Measurements from ENCODE around the gene PRPF40A.

GRCh38 chr2:152717228-152718075, at the start of gene PRPF40A:
- TF ChIP-seq CTCF (IDR thresholded peaks at IDR 0.05; ENCODE audit: low read length) (no peak), EZH2 (IDR thresholded peaks at IDR 0.05; ENCODE audit: borderline replicate concordance, low read length) (no peak)
